Tibial nerve (tissue), 4 donors: ENCODE results near the gene FOXF1. TPM values are rescaled to one million over a fixed set of nuclear protein-coding genes. Genes with fewer than 3 reads are reported as not detected.

Experiments used
- DNase-seq, 2 donors: peaks; one replicate each; pipeline ENCODE4 v3.0.0-alpha.2; 2019; ENCODE audit warnings: low spot score in 2 of 2
- H3K27ac ChIP-seq, 4 donors: fragments of 200-600 bp; sonication (generic) in 3 of 4; one replicate each; pipeline ENCODE4 v1.5.1; 2017 to 2019; ENCODE audit warnings: mild to moderate bottlenecking in 1 of 4
- H3K27me3 ChIP-seq, 2 donors: fragments of 200-600 bp; sonication (generic) in 1 of 2; one replicate each; pipeline versions ENCODE4 v1.5.1 to v1.6.0; 2017 to 2019
- H3K36me3 ChIP-seq, 3 donors: fragments of 200-600 bp; sonication (generic); one replicate each; pipeline ENCODE4 v1.5.1; 2018 to 2019
- H3K4me1 ChIP-seq, 4 donors: fragments of 200-600 bp; sonication (generic) in 3 of 4; one replicate each; pipeline ENCODE4 v1.5.1; 2017 to 2019
- H3K4me3 ChIP-seq, 4 donors: fragments of 200-600 bp; sonication (generic) in 3 of 4; one replicate each; pipeline ENCODE4 v1.5.1; 2017 to 2019; ENCODE audit warnings: mild to moderate bottlenecking in 1 of 4, moderate library complexity in 1 of 4
- H3K9me3 ChIP-seq, 4 donors: fragments of 200-600 bp; sonication (generic) in 3 of 4; one replicate each; pipeline ENCODE4 v1.5.1; 2017 to 2019
- EP300 ChIP-seq, 2 donors: sonication (generic); formaldehyde crosslinking; IDR thresholded peaks; one replicate each; pipeline ENCODE4 v1.6.1; 2017; ENCODE audit warnings: antibody characterized with exemption in 2 of 2, mild to moderate bottlenecking in 1 of 2
- POLR2A ChIP-seq, 2 donors: fragments of 450-650 bp; IDR thresholded peaks; one replicate each; pipeline ENCODE4 v1.6.1; 2017; ENCODE audit warnings: antibody characterized with exemption in 2 of 2, mild to moderate bottlenecking in 2 of 2, moderate library complexity in 2 of 2
- WGBS, 2 donors: methylation state at CpG; one replicate each; pipeline ENCODE4 v1.1.5; 2018; 5-methylcytosine and 5-hydroxymethylcytosine counted together
- total RNA-seq, 4 donors: library from RNA; depleted of rRNA; stranded (reverse); fragments of >200 nt; gene quantifications; one replicate each; pipeline ENCODE4 v1.1.0, GENCODE V29; 2016
- TF ChIP-seq, protein P1 (sequence below), 5 experiments: fragments of 200-600 bp in 3 of 5; fragments of 450-650 bp in 2 of 5; sonication (generic) in 3 of 5; IDR thresholded peaks; one replicate each; pipeline ENCODE4 v1.5.1; 2016 to 2019; ENCODE audit warnings: antibody characterized with exemption in 5 of 5, mild to moderate bottlenecking in 3 of 5, moderate library complexity in 2 of 5

The FOXF1 gene
- total RNA-seq, 4 donors from 2014 or later: 0.21 TPM; not detected in 3

DNA sequence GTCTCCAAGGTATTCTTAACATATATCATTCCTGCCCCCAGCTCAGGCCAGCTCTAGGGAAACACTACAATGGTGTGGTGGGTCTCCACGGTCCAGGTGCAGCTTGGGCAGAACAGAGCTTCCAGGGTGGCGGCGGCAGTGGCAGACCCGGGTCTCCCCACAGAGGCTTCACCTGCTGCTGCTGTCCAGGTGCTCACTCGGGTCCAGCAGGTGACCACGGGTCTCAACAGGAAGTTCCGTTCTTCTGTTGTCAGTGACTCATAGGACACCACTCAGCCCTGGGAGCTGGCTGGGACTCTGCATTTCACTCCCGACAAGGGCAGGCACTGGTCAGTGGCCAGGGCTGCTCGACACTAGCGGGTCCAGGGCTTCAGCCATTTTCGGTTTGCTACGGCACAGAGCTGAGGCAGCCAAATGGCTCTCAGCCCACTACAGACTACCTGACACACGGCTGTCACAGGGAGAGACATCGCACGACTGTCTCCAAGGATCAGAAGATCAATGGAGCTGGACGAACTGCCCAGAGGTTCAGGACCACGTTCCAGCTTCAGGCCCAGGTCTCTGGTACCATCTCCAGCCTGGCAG is 28.0 kb downstream of the FOXF1 start:
- TF ChIP-seq, protein P1, sequence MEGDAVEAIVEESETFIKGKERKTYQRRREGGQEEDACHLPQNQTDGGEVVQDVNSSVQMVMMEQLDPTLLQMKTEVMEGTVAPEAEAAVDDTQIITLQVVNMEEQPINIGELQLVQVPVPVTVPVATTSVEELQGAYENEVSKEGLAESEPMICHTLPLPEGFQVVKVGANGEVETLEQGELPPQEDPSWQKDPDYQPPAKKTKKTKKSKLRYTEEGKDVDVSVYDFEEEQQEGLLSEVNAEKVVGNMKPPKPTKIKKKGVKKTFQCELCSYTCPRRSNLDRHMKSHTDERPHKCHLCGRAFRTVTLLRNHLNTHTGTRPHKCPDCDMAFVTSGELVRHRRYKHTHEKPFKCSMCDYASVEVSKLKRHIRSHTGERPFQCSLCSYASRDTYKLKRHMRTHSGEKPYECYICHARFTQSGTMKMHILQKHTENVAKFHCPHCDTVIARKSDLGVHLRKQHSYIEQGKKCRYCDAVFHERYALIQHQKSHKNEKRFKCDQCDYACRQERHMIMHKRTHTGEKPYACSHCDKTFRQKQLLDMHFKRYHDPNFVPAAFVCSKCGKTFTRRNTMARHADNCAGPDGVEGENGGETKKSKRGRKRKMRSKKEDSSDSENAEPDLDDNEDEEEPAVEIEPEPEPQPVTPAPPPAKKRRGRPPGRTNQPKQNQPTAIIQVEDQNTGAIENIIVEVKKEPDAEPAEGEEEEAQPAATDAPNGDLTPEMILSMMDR (IDR thresholded peaks at IDR 0.05): no peak
- TF ChIP-seq POLR2A (IDR thresholded peaks at IDR 0.05) (no peak), EP300 (IDR thresholded peaks at IDR 0.05) (no peak)
- DNase-seq: no peak
- H3K27me3 ChIP-seq: no peaks in the 10 kb centered on the region
- H3K36me3 ChIP-seq: peaks cover 0 to 96% (median 34%) of the 10 kb centered on the region in 3 donors
- no peak overlapping the region for H3K27ac ChIP-seq
- no peak overlapping the region for H3K4me3 ChIP-seq
- H3K9me3 ChIP-seq: no peaks in the 10 kb centered on the region
- 92 to 96% methylated on average over 14 to 17 of the region's 17 CpGs for WGBS, 2 donors
- H3K4me1 ChIP-seq: no peaks in the 10 kb centered on the region

DNA sequence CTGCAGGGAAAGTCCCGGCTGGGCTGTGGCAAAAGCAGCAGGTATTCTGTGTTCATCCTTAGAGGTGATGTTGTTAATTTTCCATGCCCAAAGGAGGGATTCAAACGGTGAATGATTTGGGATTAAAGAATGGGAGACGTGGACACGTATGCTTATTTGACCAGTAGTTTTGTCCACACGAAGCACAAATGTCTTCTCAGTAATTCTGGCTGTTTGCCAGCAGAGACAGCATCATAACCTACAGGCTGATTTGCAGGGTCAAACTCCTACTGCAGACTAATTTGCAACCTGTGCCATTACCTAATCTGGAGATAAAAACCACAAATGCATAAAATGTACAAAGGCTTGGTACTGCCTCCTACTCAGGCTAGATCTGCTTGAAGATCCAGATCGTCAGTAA is 30.6 kb downstream of the FOXF1 start:
- no peak for DNase-seq
- Histone ChIP-seq H3K4me3 (no peak overlapping the region), H3K4me1 (no peaks in the 10 kb centered on the region), H3K9me3 (no peaks in the 10 kb centered on the region), H3K36me3 (peaks cover 0 to 97% (median 34%) of the 10 kb centered on the region in 3 donors), H3K27me3 (no peaks in the 10 kb centered on the region), H3K27ac (no peak overlapping the region)
- no peak for TF ChIP-seq EP300 (IDR thresholded peaks at IDR 0.05)
- no peak for TF ChIP-seq POLR2A (IDR thresholded peaks at IDR 0.05)
- TF ChIP-seq, protein P1 (IDR thresholded peaks at IDR 0.05): no peak
- 76 to 85% methylated on average over 6 of the region's 6 CpGs for WGBS, 2 donors

DNA sequence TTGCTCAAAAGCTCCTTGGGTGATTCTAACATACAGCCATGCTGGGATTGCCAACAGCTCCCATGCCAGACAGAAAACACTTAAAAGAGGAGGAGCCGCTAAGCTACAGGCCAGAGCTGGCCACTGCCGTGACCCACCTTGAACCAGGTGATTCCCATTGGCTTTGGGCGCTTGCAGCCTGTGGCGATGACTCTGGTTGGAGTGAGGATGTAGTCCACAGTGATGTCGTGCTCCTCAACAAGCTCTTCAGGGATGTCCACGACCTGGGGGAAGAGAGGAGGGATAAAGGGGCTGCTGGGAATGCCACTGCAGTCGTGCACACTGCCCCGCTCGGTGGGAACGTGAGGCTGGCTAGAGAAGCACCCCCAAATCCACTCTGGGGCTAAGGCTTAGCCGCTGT is 31.2 kb downstream of the FOXF1 start:
- no peak for TF ChIP-seq POLR2A (IDR thresholded peaks at IDR 0.05)
- TF ChIP-seq, protein P1 (IDR thresholded peaks at IDR 0.05): no peak
- no peak for TF ChIP-seq EP300 (IDR thresholded peaks at IDR 0.05)
- Histone ChIP-seq H3K36me3 (peaks cover 0 to 97% (median 34%) of the 10 kb centered on the region in 3 donors), H3K27me3 (no peaks in the 10 kb centered on the region), H3K9me3 (no peaks in the 10 kb centered on the region), H3K4me1 (peaks cover 0 to 5% (median 0%) of the 10 kb centered on the region in 4 donors), H3K4me3 (no peak overlapping the region), H3K27ac (no peak overlapping the region)
- DNase-seq: no peak
- 88 to 92% methylated on average over 11 of the region's 11 CpGs for WGBS, 2 donors

DNA sequence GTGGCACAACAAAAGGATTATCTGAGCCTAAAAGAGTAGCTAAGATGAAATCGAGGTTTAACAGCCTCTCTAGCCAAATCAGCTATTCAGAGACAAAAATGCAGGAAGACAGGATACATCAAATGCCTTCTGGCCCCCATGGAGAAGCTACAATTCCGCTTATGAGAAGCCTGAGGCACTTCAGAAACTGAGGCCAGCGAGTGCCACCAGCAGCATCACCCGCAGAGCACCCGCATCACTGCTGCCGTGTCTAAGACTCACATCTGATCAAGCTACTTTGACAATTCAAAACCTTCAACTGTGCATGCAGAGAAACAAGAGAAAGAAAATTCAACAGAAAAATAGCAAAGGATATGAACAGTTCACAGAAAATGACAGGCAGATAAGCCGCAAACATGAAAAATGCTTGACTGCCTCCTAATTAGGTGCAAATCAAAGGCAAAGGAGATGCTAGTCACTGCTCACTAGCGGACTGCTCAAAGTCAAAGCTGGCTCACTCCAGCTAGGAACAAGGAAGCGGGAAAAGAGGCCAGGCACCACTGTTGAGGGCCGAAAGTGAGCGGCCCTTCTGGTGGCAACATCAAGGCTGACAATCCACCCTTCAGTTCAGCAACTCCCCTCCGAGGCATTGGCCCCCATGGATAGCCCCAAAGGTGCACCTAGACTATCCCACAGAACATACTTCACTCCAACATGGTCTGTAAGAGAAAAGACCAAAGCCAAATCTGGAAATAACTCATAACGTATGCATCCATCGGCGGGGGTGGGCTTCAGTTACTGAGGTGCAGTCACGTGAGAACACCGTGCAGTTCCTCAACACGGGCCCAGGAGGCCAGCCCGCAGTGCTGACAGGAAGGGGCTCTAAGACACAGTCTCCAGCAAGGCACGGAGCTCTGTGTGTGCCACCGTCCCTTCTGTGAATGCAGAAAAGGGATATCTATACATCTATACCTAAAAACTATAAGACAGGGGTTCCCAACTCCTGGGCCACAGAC is 32.7 kb downstream of the FOXF1 start:
- DNase-seq: no peak
- 89 to 91% methylated on average over 21 of the region's 21 CpGs for WGBS, 2 donors
- H3K36me3 ChIP-seq: peaks cover 0 to 98% (median 29%) of the 10 kb centered on the region in 3 donors

More for the DNA sequence above, 32.7 kb downstream of the FOXF1 start:
- H3K27me3 ChIP-seq: no peaks in the 10 kb centered on the region
- no peak overlapping the region for H3K4me3 ChIP-seq
- no peaks in the 10 kb centered on the region for H3K9me3 ChIP-seq
- TF ChIP-seq EP300 (IDR thresholded peaks at IDR 0.05): no peak
- TF ChIP-seq POLR2A (IDR thresholded peaks at IDR 0.05): no peak
- TF ChIP-seq, protein P1 (IDR thresholded peaks at IDR 0.05): no peak
- no peak overlapping the region for H3K27ac ChIP-seq
- H3K4me1 ChIP-seq: peaks cover 0 to 5% (median 0%) of the 10 kb centered on the region in 4 donors
